Right lobe of liver (tissue), 6 donors: Measurements from ENCODE around the gene FHDC1. TPM values are rescaled to one million over a fixed set of nuclear protein-coding genes. Genes with fewer than 3 reads are reported as not detected.
"Not testable (repeated sequence)": the region's sequence is repeated elsewhere in the genome, so short reads cannot be mapped to it uniquely, and the experiment has no call there.

Experiments used
- ATAC-seq, 4 donors: fragments of 200-7000 bp; cut with Tn5 transposase; one replicate each; pipeline ENCODE4 v1.9.1; 2020; ENCODE audit warnings: mild to moderate bottlenecking in 4 of 4, moderate library complexity in 4 of 4
- DNase-seq, 3 donors: peaks; one replicate each; pipeline ENCODE4 v3.0.0-alpha.2; 2020
- H3K27ac ChIP-seq, 3 donors: fragments of 200-600 bp; one replicate each; pipeline ENCODE4 v1.8.0; 2022
- H3K27me3 ChIP-seq, 2 donors: fragments of 200-600 bp; one replicate each; pipeline ENCODE4 v1.8.0; 2022
- H3K36me3 ChIP-seq, 4 donors: fragments of 200-600 bp; sonication (generic) in 1 of 4; one replicate each; pipeline versions ENCODE4 v1.5.1 to v1.8.0; 2017 to 2022; ENCODE audit warnings: control low read depth in 1 of 4
- H3K4me1 ChIP-seq, 4 donors: fragments of 200-600 bp; sonication (generic) in 1 of 4; one replicate each; pipeline versions ENCODE4 v1.5.1 to v1.8.0; 2017 to 2022; ENCODE audit warnings: control low read depth in 1 of 4
- H3K4me3 ChIP-seq, 3 donors: fragments of 200-600 bp; one replicate each; pipeline ENCODE4 v1.8.0; 2022
- H3K9me3 ChIP-seq, 4 donors: fragments of 200-600 bp; sonication (generic) in 1 of 4; one replicate each; pipeline versions ENCODE4 v1.5.1 to v1.8.0; 2017 to 2022; ENCODE audit warnings: control low read depth in 1 of 4
- POLR2A ChIP-seq: fragments of 450-650 bp; IDR thresholded peaks from one replicate; pipeline ENCODE4 v1.6.1; 2017; ENCODE audit warnings: antibody characterized with exemption, mild to moderate bottlenecking
- WGBS: methylation state at CpG from one replicate; pipeline ENCODE4 v1.1.6; 2018; ENCODE audit warnings: low coverage, low lambda C conversion rate; ENCODE audit not compliant: insufficient coverage; ENCODE audit errors: missing lambda C conversion rate; 5-methylcytosine and 5-hydroxymethylcytosine counted together
- intact Hi-C, 2 donors: fragments of 100-400 bp; cut with DNase I; formaldehyde crosslinking; loops; one replicate each; pipeline versions ENCODE4 v1.11.2 to v1.14.1; 2022
- total RNA-seq, 6 experiments: library from RNA; depleted of rRNA in 2 of 6; stranded (reverse); fragments of >200 nt in 2 of 6; fragmentation: NEBNext Ultra II Directional in 3 of 6; extraction: Animal tissue kit (Norgen Biotek cat#: 25700) in 3 of 6; gene quantifications; one replicate each; pipeline versions ENCODE4 v1.1.0 to v1.2.4, GENCODE V29; 2016 to 2023
- TF ChIP-seq, protein P1 (sequence below), 4 donors: fragments of 200-600 bp in 3 of 4; fragments of 450-650 bp in 1 of 4; IDR thresholded peaks; one replicate each; pipeline versions ENCODE4 v1.5.1 to v1.8.0; 2016 to 2022; ENCODE audit warnings: antibody characterized with exemption in 4 of 4, mild to moderate bottlenecking in 2 of 4
- donor health status: DM: no; HTN: yes; CAD: no.
- donor health status: DM: no; HTN: no; CAD: no.
- donor health status: DM: no; HTN: no; CAD: no.
- donor health status: DM: no; HTN: yes; CAD: no.
- donor health status: DM: no; HTN: yes; CAD: no.

The FHDC1 gene
- total RNA-seq, 6 experiments from 2014 or later = 0.12 to 0.82 (median 0.15) TPM

DNA sequence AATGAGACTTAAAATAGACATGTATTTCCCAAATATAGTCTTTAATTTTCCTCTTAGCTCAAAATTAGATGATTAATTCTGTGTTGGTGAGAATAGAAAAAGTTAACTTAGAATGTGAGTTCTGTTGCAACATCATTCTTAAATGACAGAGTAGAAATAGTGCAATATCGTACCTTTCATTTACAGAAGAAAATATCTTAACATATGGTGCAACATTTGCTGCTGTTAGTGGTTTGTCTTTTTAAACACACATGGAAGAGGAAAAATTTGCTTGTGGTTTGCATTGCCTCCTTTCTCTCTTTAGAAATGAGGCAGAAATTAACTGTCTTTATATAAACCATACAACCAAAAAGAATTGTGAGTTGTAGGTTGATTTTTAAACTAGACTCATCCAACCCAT lies 39.3 kb upstream of the FHDC1 start:
- H3K27me3 ChIP-seq = no peaks in the 10 kb centered on the region
- no peaks in the 10 kb centered on the region for H3K9me3 ChIP-seq
- intact Hi-C loops = no loop called here
- H3K27ac ChIP-seq = no peak overlapping the region
- DNase-seq = no peak
- H3K36me3 ChIP-seq = peaks cover 0 to 4% (median 0%) of the 10 kb centered on the region in 4 donors
- H3K4me1 ChIP-seq = no peaks in the 10 kb centered on the region
- no peak overlapping the region for H3K4me3 ChIP-seq
- WGBS = 34% methylated on average over 1 of the region's 1 CpG
- no peak for TF ChIP-seq POLR2A
- TF ChIP-seq, protein P1, sequence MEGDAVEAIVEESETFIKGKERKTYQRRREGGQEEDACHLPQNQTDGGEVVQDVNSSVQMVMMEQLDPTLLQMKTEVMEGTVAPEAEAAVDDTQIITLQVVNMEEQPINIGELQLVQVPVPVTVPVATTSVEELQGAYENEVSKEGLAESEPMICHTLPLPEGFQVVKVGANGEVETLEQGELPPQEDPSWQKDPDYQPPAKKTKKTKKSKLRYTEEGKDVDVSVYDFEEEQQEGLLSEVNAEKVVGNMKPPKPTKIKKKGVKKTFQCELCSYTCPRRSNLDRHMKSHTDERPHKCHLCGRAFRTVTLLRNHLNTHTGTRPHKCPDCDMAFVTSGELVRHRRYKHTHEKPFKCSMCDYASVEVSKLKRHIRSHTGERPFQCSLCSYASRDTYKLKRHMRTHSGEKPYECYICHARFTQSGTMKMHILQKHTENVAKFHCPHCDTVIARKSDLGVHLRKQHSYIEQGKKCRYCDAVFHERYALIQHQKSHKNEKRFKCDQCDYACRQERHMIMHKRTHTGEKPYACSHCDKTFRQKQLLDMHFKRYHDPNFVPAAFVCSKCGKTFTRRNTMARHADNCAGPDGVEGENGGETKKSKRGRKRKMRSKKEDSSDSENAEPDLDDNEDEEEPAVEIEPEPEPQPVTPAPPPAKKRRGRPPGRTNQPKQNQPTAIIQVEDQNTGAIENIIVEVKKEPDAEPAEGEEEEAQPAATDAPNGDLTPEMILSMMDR (IDR thresholded peaks at IDR 0.05) = no peak
- no peak for ATAC-seq

- H3K27ac ChIP-seq, intact Hi-C loops, H3K4me1 ChIP-seq, H3K9me3 ChIP-seq, ATAC-seq, H3K27me3 ChIP-seq, H3K36me3 ChIP-seq, DNase-seq, H3K4me3 ChIP-seq: not testable (repeated sequence)
- 94% methylated on average over 6 of the region's 6 CpGs for WGBS
These were observed 38.0 kb upstream of the FHDC1 start for GRCh38 chr4:152898133-152898532.

DNA sequence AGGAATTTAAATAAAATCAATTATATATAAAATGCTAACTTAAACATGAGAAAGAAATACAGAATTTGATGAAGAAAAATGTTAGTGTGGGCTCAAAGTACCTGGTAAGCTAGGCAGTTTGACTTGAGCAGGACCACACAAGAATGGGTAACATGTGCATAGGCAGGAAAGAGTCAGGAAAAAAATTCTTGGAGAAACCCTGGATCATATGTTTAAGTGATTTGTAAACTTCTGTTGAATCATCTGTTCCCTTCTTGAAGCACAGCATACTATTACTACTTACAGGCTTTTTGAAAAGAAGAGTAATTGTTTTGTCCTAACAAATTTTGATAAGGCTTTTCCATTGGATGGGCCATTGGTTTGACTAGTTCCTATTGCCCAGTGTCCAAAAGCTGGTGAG lies 37.5 kb upstream of the FHDC1 start:
- Histone ChIP-seq H3K27ac (no peak overlapping the region), H3K4me1 (no peaks in the 10 kb centered on the region), H3K36me3 (no peaks in the 10 kb centered on the region), H3K27me3 (no peaks in the 10 kb centered on the region), H3K9me3 (no peaks in the 10 kb centered on the region), H3K4me3 (no peak overlapping the region)
- ATAC-seq (no peak), DNase-seq (no peak)
- intact Hi-C loops = no loop called here
- no peak for TF ChIP-seq POLR2A
- TF ChIP-seq, protein P1 (IDR thresholded peaks at IDR 0.05) = no peak

DNA sequence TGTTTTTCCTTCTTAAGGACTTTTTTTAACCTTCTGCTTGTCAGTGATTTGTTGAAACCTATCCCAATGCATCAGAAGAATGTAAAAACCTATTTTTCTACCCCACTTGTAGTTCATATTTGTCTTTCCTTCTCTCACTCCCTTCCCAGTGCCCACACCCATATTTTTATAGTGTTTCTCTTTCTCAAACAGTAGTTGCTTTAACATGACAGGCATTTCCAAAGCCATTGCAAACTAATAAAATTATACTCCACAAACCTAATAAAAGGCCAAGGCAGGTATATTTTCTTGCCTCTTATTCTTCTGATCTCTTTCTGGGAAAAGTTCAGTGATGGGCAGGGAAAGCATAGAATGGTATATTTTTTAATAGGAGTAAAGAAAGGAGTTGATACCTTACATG lies 35.7 kb upstream of the FHDC1 start:
- intact Hi-C loops = no loop called here
- Histone ChIP-seq H3K27me3 (no peaks in the 10 kb centered on the region), H3K4me1 (no peaks in the 10 kb centered on the region), H3K9me3 (no peaks in the 10 kb centered on the region), H3K36me3 (no peaks in the 10 kb centered on the region), H3K27ac (no peak overlapping the region), H3K4me3 (no peak overlapping the region)
- TF ChIP-seq, protein P1 (IDR thresholded peaks at IDR 0.05) = no peak
- no peak for TF ChIP-seq POLR2A
- ATAC-seq = no peak
- no peak for DNase-seq

DNA sequence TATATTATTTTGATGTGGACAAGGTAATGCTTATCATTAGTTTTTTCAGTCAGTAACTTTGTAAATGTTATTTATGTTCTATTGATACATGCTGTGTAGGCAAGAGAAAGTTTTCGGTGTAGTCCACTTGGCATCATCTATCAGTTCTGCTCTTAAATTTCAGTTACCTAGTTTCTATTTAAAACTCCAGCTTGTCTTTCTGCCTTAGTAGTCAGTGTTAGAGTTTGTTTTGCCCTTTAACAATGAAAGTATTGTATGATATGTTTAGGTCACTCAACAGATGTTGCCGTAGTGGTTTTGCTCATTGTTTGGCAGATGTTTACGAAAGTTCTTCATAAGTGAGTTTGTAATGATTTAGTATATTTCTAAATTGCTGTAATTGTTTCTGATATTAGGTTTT lies 34.9 kb upstream of the FHDC1 start:
- Histone ChIP-seq H3K4me1 (no peaks in the 10 kb centered on the region), H3K27ac (no peak overlapping the region), H3K9me3 (no peaks in the 10 kb centered on the region), H3K36me3 (no peaks in the 10 kb centered on the region), H3K4me3 (no peak overlapping the region), H3K27me3 (no peaks in the 10 kb centered on the region)
- no peak for TF ChIP-seq POLR2A
- TF ChIP-seq, protein P1 (IDR thresholded peaks at IDR 0.05) = no peak
- WGBS = 89% methylated on average over 3 of the region's 3 CpGs
- DNase-seq (no peak), ATAC-seq (no peak)
- intact Hi-C loops = no loop called here
